Activated CD8-positive, alpha-beta memory T cell treated with anti-CD3 and anti-CD28 coated beads, Interleukin-2, amount 50 U/mL, for 1 hour (primary cell): ENCODE results near the gene DCAF5.
"Not testable (repeated sequence)": the region's sequence is repeated elsewhere in the genome, so short reads cannot be mapped to it uniquely, and the experiment has no call there.

Source experiments
- DNase-seq: peaks from one replicate; pipeline ENCODE4 v3.0.0-alpha.2; 2020; ENCODE audit errors: extremely low read depth

DCAF5 gene

GRCh38 chr14:69073915-69074314 is 79.0 kb downstream of the DCAF5 start:
- no peak for DNase-seq

GRCh38 chr14:69073429-69073828 is 79.5 kb downstream of the DCAF5 start:
- no peak for DNase-seq

- no peak for DNase-seq
Measured at GRCh38 chr14:69072584-69072983, 80.3 kb downstream of the DCAF5 start.

GRCh38 chr14:69068744-69069421 is 84.0 kb downstream of the DCAF5 start:
- no peak for DNase-seq

- no peak for DNase-seq
Measured at GRCh38 chr14:69066396-69067171, 86.3 kb downstream of the DCAF5 start.

- not testable (repeated sequence) for DNase-seq
Measured at GRCh38 chr14:69065934-69066333, 87.0 kb downstream of the DCAF5 start.

GRCh38 chr14:69064596-69064995 is 88.3 kb downstream of the DCAF5 start:
- DNase-seq, result no peak

- DNase-seq, result no peak
Measured at GRCh38 chr14:69059658-69060623, 93.0 kb downstream of the DCAF5 start.

- DNase-seq, result no peak
Measured at GRCh38 chr14:69055999-69056788, 96.7 kb downstream of the DCAF5 start.

GRCh38 chr14:69055125-69055524 is 97.8 kb downstream of the DCAF5 start:
- no peak for DNase-seq

GRCh38 chr14:69054030-69054429 is 98.9 kb downstream of the DCAF5 start:
- no peak for DNase-seq

GRCh38 chr14:69052181-69052601 is 100.7 kb downstream of the DCAF5 start:
- DNase-seq, result no peak

GRCh38 chr14:69050240-69051184 is 102.4 kb downstream of the DCAF5 start:
- no peak for DNase-seq

- DNase-seq, result no peak
Measured at GRCh38 chr14:69049675-69050074, 103.2 kb downstream of the DCAF5 start.

- DNase-seq, result no peak
Measured at GRCh38 chr14:69048456-69048855, 104.5 kb downstream of the DCAF5 start.

- DNase-seq, result no peak
Measured at GRCh38 chr14:69047255-69047654, 105.7 kb downstream of the DCAF5 start.

GRCh38 chr14:69046476-69046860 is 106.5 kb downstream of the DCAF5 start:
- no peak for DNase-seq

GRCh38 chr14:69045857-69046475 is 107.0 kb downstream of the DCAF5 start:
- no peak for DNase-seq

GRCh38 chr14:69044965-69045555 is 107.9 kb downstream of the DCAF5 start:
- DNase-seq, result no peak
